Measurements from ENCODE around the gene HAUS6.
A peak's percentile ranks its signal among the peaks of the same experiment; 100 is the strongest.
"Not testable (repeated sequence)": the region's sequence is repeated elsewhere in the genome, so short reads cannot be mapped to it uniquely, and the experiment has no call there.

HAUS6 gene, protein sequence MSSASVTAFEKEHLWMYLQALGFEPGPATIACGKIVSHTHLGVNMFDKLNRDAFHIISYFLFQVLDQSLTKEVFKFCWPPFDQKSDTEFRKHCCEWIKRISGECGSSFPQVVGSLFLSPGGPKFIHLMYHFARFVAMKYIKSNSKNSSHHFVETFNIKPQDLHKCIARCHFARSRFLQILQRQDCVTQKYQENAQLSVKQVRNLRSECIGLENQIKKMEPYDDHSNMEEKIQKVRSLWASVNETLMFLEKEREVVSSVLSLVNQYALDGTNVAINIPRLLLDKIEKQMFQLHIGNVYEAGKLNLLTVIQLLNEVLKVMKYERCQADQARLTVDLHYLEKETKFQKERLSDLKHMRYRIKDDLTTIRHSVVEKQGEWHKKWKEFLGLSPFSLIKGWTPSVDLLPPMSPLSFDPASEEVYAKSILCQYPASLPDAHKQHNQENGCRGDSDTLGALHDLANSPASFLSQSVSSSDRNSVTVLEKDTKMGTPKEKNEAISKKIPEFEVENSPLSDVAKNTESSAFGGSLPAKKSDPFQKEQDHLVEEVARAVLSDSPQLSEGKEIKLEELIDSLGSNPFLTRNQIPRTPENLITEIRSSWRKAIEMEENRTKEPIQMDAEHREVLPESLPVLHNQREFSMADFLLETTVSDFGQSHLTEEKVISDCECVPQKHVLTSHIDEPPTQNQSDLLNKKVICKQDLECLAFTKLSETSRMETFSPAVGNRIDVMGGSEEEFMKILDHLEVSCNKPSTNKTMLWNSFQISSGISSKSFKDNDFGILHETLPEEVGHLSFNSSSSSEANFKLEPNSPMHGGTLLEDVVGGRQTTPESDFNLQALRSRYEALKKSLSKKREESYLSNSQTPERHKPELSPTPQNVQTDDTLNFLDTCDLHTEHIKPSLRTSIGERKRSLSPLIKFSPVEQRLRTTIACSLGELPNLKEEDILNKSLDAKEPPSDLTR

GRCh38 chr9:19102631-19103345 lies at the start of gene HAUS6:
TSS of gene HAUS6 (minus strand) at chr9:19102904. CDS start at chr9:19102651, 253 bp downstream.
- DNase-seq = peak; percentile 89

- DNase-seq = not testable (repeated sequence)
Measured at GRCh38 chr9:19152160-19152498, 49.4 kb upstream of the HAUS6 start.

GRCh38 chr9:19151425-19152159 lies 48.9 kb upstream of the HAUS6 start:
- no peak for DNase-seq

- DNase-seq = no peak
Measured at GRCh38 chr9:19149230-19149629, 46.5 kb upstream of the HAUS6 start.

GRCh38 chr9:19148187-19148586 lies 45.5 kb upstream of the HAUS6 start:
- no peak for DNase-seq

DNA sequence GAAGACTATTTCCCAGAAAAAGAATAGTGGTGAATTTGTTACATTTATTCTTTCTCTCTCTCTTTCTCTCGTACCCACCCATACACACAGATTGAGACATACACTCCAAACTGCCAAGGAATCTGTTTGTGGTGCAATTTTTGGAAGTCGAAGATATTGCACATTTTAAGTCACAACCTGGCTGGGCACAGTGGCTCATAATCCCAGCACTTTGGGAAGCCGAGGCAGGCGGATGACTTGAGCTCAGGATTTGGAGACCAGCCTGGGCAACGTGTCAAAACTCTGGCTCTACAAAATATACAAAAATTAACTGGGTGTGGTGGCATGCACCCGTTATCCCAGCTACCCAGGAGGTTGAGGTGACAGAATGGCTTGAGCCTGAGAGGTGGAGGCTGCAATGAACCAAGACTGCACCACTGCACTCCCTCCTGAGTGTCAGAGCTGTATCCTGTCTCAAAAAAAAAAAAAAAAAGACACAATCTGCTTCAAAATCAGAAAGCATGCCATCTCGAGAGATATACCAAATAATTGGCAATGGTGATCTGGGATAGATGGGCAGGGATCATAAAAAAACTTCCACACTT lies 43.8 kb upstream of the HAUS6 start:
- DNase-seq = no peak

DNA sequence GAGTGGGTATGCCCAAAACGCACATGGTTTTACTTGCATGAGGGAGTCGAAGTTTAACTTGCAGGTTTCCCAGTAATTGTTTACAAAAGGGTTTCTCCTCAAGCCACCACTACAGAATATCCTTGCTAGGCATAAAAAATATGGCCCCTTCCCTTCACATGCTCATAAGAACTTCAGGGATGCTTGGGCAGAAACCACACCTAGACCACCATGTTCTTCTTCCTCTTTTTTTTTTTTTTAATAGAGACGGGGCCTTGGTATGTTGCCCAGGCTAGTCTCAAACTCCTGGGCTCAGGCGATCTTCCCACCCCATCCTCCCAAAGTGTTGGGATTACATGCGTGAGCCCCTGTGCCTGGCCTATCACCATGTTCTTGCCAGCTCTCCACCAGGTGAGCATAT lies 43.2 kb upstream of the HAUS6 start:
- DNase-seq = no peak

GRCh38 chr9:19140259-19140658 lies 37.6 kb upstream of the HAUS6 start:
- no peak for DNase-seq

GRCh38 chr9:19138084-19138483 lies 35.4 kb upstream of the HAUS6 start:
- no peak for DNase-seq

DNA sequence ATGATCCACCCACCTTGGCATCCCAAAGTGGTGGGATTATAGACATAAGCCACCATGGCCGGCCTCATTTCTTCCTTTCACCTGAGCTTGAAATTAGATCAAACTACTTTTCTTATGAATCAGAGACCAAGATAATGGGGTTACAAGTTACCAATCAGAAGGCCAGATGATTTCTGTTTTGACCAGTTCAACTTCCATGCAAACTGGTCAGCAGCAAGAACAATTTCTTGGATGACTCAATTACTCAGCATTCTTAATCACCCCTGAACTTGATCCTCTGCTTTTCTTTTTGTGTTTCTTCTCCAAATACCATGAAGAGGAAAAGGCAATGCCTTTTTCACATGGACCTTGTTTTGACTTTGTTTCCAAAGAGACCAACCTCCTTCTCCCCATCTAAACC lies 34.6 kb upstream of the HAUS6 start:
- no peak for DNase-seq

GRCh38 chr9:19136129-19136528 lies 33.4 kb upstream of the HAUS6 start:
- DNase-seq = no peak

DNA sequence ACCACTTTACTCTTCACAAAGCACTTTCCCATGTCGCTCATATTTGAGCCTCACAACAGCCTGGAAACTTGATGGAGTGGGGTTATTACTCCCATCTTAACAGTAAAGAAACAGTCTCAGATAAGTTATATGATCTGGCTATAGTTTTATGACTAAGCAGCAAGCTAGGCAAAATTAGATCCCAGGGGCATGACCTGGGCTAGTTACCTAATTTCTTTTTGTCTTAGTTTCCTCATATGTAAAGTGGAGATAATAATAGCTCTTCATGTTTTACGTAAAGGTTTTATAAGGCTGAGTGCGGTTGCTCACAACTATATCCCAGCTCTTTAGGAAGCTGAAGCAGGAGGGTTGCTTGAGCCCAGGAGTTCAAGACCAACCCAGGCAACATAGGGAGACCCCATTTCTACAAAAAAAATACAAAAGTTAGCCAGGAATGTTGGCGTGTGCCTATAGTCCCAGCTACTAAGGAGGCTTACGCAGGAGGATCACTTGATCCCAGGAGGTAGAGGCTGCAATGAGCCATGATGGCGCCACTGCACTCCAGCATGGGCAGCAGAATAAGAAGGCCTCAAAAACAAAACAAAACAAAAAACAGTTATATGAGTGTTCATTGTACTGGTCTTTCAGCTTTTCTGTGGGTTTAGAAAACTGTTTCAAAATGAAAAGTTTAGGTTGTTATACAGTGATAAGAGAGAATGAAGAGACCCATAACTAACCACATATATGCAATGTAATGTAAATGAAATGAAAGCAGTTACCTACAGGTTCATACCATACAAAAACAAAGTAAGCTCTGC lies 31.0 kb upstream of the HAUS6 start:
- no peak for DNase-seq

DNA sequence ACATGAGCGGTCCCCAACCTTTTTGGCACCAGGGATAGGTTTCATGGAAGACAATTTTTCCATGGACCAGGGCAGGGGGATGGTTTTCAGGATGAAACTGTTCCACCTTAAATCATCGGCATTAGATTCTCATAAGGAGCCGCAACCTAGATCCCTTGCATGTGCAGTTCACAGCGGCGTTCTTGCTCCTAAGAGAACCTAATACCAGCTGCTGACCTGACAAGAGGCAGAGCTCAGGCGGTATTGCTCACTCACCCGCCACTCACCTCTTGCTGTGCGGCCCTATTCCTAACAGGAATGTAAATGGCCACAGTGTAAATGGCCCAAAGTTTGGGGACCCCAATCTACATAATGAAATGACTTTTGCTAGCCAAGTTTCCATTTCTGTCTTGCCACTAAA lies 27.7 kb upstream of the HAUS6 start:
- no peak for DNase-seq

GRCh38 chr9:19127871-19128500 lies 25.3 kb upstream of the HAUS6 start:
- no peak for DNase-seq

- DNase-seq = no peak
Measured at GRCh38 chr9:19124430-19124793, 21.7 kb upstream of the HAUS6 start.

DNA sequence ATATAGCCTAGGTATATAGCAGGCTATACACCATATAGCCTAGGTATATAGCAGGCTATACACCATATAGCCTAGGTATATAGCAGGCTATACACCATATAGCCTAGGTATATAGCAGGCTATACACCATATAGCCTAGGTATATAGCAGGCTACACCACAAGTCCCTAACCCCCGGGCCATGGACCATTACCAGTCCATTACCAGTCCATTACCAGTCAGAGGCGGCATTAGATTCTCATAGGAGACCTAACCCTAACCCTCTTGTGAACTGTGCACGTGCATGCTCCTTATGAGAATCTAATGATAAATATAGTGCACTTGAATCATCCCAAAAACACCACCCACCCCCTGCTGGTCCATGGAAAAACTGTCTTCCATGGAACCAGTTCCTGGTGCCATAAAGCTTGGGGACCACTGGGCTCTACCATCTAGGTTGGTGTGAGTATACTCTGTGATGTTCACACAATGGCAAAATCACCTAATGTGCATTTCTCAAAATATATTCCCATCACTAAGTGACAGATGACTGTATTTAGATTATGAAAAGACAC lies 19.9 kb upstream of the HAUS6 start:
- no peak for DNase-seq

- no peak for DNase-seq
Measured at GRCh38 chr9:19120877-19121276, 18.2 kb upstream of the HAUS6 start.

GRCh38 chr9:19119801-19120440 lies 17.2 kb upstream of the HAUS6 start:
- DNase-seq = no peak

GRCh38 chr9:19119246-19119645 lies 16.5 kb upstream of the HAUS6 start:
- DNase-seq = peak; percentile 45
